Measurements from ENCODE around the gene PPP1R12B. TPM values are rescaled to one million over a fixed set of nuclear protein-coding genes. Genes with fewer than 3 reads are reported as not detected.
"Not testable (repeated sequence)": the region's sequence is repeated elsewhere in the genome, so short reads cannot be mapped to it uniquely, and the experiment has no call there.

PPP1R12B gene
- polyA plus RNA-seq, 1 donor from 2014 or later: 12.3 TPM

DNA sequence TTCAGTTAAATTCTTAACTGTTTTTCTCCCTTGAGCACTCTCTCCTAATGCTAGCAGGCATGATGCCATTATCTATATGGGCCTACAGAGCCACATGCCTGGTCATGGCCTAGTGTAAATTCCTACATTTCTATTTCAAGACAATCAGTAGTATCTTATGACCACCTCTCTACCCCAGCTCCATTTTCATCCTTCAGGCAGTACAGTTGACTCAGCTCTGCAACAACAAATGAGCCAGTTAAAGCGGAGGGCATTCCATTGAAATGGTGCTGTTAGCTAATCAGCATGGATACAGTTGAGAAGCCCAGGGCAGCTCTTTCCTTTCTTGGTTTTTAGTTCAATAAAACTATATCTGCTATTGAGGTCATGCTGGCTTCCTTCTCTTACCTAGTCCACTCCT, 150.0 kb downstream of the PPP1R12B start:
- no peak overlapping the region for H3K4me3 Mint-ChIP-seq
- H3K9me3 Mint-ChIP-seq: no peaks in the 10 kb centered on the region
- no peak overlapping the region for H3K27ac Mint-ChIP-seq
- peaks cover 0 to 1% (median 0%) of the 10 kb centered on the region in 3 donors for H3K4me1 Mint-ChIP-seq
- no peaks in the 10 kb centered on the region for H3K27me3 Mint-ChIP-seq
- H3K36me3 Mint-ChIP-seq: peaks cover 17% of the 10 kb centered on the region

- not testable (repeated sequence) for H3K4me1 Mint-ChIP-seq, H3K4me3 Mint-ChIP-seq, H3K27ac Mint-ChIP-seq, H3K9me3 Mint-ChIP-seq, H3K27me3 Mint-ChIP-seq
- peaks cover 17% of the 10 kb centered on the region for H3K36me3 Mint-ChIP-seq
Measured at GRCh38 chr1:202499997-202500396, 151.5 kb downstream of the PPP1R12B start.

DNA sequence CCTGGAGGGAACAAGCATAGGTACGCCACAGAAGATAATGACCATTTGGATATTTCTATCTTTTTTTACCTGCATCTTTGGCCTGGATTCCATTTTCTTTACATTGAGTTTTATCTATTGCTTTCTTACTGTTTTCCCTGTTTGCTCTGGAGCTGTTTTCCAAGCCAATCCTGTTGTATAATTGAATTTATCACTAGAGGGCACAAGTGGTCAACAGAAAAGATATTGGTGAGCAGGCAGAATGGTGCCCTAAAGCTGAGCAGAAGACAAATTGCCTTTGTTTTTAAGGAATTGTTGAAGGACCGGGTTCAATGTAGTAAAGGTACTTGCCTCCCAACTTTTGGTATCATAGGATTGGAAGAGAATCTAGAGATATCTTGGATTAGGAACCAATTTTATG, 152.8 kb downstream of the PPP1R12B start:
- H3K27me3 Mint-ChIP-seq: no peaks in the 10 kb centered on the region
- H3K4me3 Mint-ChIP-seq: no peak overlapping the region
- peaks cover 11% of the 10 kb centered on the region for H3K36me3 Mint-ChIP-seq
- no peaks in the 10 kb centered on the region for H3K9me3 Mint-ChIP-seq
- no peak overlapping the region for H3K27ac Mint-ChIP-seq
- peaks cover 0 to 1% (median 0%) of the 10 kb centered on the region in 3 donors for H3K4me1 Mint-ChIP-seq

GRCh38 chr1:202505356-202505755, 156.9 kb downstream of the PPP1R12B start:
- H3K36me3 Mint-ChIP-seq: peaks cover 7% of the 10 kb centered on the region
- no peaks in the 10 kb centered on the region for H3K9me3 Mint-ChIP-seq
- no peak overlapping the region for H3K27ac Mint-ChIP-seq
- no peaks in the 10 kb centered on the region for H3K4me1 Mint-ChIP-seq
- no peaks in the 10 kb centered on the region for H3K27me3 Mint-ChIP-seq
- no peak overlapping the region for H3K4me3 Mint-ChIP-seq

GRCh38 chr1:202505880-202506575, 157.5 kb downstream of the PPP1R12B start:
- H3K9me3 Mint-ChIP-seq, H3K4me1 Mint-ChIP-seq, H3K27ac Mint-ChIP-seq, H3K27me3 Mint-ChIP-seq, H3K36me3 Mint-ChIP-seq, H3K4me3 Mint-ChIP-seq: not testable (repeated sequence)

GRCh38 chr1:202508863-202509262, 160.4 kb downstream of the PPP1R12B start:
- not testable (repeated sequence) for H3K27ac Mint-ChIP-seq, H3K4me3 Mint-ChIP-seq, H3K27me3 Mint-ChIP-seq, H3K36me3 Mint-ChIP-seq, H3K4me1 Mint-ChIP-seq, H3K9me3 Mint-ChIP-seq

GRCh38 chr1:202513875-202514274, 165.4 kb downstream of the PPP1R12B start:
- H3K9me3 Mint-ChIP-seq: not testable (repeated sequence)

DNA sequence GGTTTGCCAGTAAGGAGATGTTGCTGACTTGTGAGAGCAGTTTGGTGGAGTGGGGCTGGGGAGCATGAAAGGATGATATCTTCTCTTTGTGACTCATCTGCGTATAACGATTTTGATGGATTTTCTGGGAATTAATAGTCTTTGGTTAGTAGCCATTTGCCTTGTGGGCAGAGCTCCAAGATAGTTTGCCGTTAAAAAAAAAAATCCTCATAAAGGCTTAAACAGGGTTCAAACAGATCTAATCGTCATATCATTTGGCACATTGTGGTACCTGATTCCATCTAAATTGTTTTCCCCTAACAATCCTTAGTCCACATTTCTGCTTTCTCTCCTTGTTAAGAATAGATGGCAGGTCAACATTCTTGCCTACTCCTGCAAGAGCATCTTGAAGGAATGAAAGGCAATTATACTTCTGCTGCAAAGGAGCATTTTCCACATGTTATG, 168.0 kb downstream of the PPP1R12B start:
- Mint-ChIP-seq H3K27me3 (no peaks in the 10 kb centered on the region), H3K27ac (no peak overlapping the region), H3K4me3 (no peak overlapping the region), H3K4me1 (peaks cover 0 to 10% (median 8%) of the 10 kb centered on the region in 3 donors), H3K36me3 (peaks cover 5% of the 10 kb centered on the region), H3K9me3 (peaks cover 0 to 3% (median 1%) of the 10 kb centered on the region in 3 donors)

More at GRCh38 chr1:202513875-202514274, 165.4 kb downstream of the PPP1R12B start:
- peaks cover 0 to 10% (median 8%) of the 10 kb centered on the region in 3 donors for H3K4me1 Mint-ChIP-seq
- not testable (repeated sequence) for H3K36me3 Mint-ChIP-seq, H3K4me3 Mint-ChIP-seq, H3K27ac Mint-ChIP-seq, H3K27me3 Mint-ChIP-seq

- H3K4me1 Mint-ChIP-seq: peaks cover 0 to 10% (median 8%) of the 10 kb centered on the region in 3 donors
- not testable (repeated sequence) for H3K36me3 Mint-ChIP-seq, H3K27me3 Mint-ChIP-seq, H3K9me3 Mint-ChIP-seq, H3K27ac Mint-ChIP-seq, H3K4me3 Mint-ChIP-seq
Measured at GRCh38 chr1:202517146-202517545, 168.6 kb downstream of the PPP1R12B start.

DNA sequence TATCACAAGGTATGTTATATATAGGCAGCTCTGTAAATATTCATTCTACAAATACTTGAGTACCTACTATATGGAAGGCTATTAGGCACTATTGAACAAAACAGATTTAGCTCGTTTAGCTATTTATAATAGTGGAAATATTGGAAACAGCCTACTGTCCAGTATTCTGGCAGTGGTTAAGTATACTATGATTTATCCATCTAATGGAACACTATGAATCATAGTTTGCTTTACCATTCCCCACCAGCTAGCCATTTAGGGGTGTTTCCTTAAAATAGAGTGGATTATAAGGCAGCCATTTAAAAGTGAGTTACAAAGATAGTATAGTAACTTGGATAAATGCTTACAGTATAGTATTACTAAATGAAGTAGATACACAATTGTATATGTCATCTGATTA, 169.7 kb downstream of the PPP1R12B start:
- H3K4me1 Mint-ChIP-seq: peaks cover under 1 to 10% (median 8%) of the 10 kb centered on the region in 3 donors
- H3K27me3 Mint-ChIP-seq, H3K4me3 Mint-ChIP-seq, H3K9me3 Mint-ChIP-seq, H3K36me3 Mint-ChIP-seq, H3K27ac Mint-ChIP-seq: not testable (repeated sequence)

DNA sequence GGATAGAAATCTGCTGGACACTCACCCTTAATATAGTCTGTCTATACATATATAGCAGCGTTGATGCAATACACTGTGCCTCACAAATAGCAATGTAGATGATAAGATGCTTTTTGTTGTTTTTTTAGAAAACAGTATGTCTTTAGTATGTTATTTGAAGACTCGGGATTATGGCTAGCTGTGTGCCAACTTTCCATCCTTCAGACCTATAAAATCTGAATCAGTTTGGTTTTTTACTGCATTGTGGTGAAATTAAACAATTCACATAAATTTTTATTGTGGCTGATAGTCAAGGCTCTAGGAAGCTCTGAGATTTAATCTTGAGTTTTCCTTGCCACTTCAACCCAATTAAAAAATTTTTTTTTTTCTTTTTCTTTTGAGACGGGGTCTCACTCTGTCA, 170.4 kb downstream of the PPP1R12B start:
- not testable (repeated sequence) for H3K27ac Mint-ChIP-seq, H3K9me3 Mint-ChIP-seq, H3K4me3 Mint-ChIP-seq, H3K27me3 Mint-ChIP-seq, H3K36me3 Mint-ChIP-seq, H3K4me1 Mint-ChIP-seq

DNA sequence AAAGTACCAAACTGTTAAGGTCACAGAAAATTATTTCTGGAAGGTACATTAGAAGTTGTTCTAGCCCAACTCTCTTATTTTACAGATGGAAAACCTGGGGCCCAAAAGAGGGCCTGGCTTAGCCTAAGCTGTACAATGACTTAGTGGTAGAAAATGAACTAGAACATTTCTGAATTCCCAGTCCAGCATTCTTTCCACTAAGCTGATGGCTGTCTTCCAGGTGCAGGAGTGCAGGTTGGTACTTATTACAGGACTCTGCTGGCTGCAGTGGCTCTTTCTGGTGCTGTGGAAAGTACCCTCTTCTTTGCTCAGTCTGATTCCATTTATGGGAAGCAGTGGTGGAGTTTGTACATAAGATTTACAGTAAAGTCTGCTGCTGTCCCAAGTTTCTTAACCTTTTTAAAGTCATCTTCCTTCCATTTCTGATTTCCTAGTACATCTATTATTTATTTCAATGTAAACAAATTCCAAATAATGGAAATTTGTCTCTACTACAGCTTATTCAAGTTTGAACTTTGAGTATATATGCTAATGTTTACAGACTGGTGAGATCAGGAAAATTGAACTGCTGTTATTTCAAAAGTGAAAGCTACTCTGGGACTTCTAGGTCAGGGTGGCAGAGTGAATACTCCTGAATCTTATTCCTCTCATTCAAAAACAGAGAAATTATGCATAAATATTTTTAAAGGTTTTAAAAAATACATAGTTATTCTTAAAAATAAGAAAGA, 171.8 kb downstream of the PPP1R12B start:
- not testable (repeated sequence) for H3K4me3 Mint-ChIP-seq, H3K36me3 Mint-ChIP-seq, H3K27ac Mint-ChIP-seq, H3K27me3 Mint-ChIP-seq, H3K4me1 Mint-ChIP-seq, H3K9me3 Mint-ChIP-seq

GRCh38 chr1:202520857-202521216, 172.3 kb downstream of the PPP1R12B start:
- H3K27ac Mint-ChIP-seq, H3K27me3 Mint-ChIP-seq, H3K4me3 Mint-ChIP-seq, H3K9me3 Mint-ChIP-seq, H3K4me1 Mint-ChIP-seq: not testable (repeated sequence)
- H3K36me3 Mint-ChIP-seq: peaks cover 10% of the 10 kb centered on the region

- not testable (repeated sequence) for H3K27me3 Mint-ChIP-seq, H3K4me1 Mint-ChIP-seq, H3K9me3 Mint-ChIP-seq, H3K27ac Mint-ChIP-seq, H3K4me3 Mint-ChIP-seq
- H3K36me3 Mint-ChIP-seq: peaks cover 10% of the 10 kb centered on the region
Measured at GRCh38 chr1:202521484-202521883, 173.0 kb downstream of the PPP1R12B start.

GRCh38 chr1:202521886-202522285, 173.4 kb downstream of the PPP1R12B start:
- no peaks in the 10 kb centered on the region for H3K9me3 Mint-ChIP-seq
- H3K4me3 Mint-ChIP-seq: no peak overlapping the region
- peaks cover 2 to 4% (median 2%) of the 10 kb centered on the region in 3 donors for H3K4me1 Mint-ChIP-seq
- H3K27ac Mint-ChIP-seq: no peak overlapping the region
- peaks cover 10% of the 10 kb centered on the region for H3K36me3 Mint-ChIP-seq
- no peaks in the 10 kb centered on the region for H3K27me3 Mint-ChIP-seq

DNA sequence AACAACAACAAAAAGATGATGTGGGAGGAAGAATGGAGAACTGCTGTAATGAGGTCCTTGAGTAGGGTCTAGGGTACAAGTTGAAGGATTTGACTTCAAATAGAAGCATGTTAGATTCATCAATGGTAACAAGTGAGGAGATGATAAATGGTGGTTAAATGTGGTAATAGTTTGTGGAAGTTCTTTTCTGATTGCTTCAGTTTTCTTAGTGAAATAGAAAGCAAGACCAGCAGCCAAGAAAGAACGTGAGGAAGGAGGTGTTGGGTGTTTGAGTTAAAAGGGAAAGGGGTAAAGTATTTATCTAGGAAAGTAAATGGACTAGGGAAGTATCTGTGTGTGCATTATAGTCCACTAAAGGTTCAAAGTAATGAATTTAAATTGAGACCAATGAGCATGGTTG, 177.6 kb downstream of the PPP1R12B start:
- not testable (repeated sequence) for H3K27ac Mint-ChIP-seq, H3K4me3 Mint-ChIP-seq, H3K9me3 Mint-ChIP-seq, H3K27me3 Mint-ChIP-seq
- Mint-ChIP-seq H3K4me1 (peaks cover 1 to 12% (median 9%) of the 10 kb centered on the region in 3 donors), H3K36me3 (peaks cover 10% of the 10 kb centered on the region)
